ENCODE data around the gene MRFAP1L1. TPM values are rescaled to one million over a fixed set of nuclear protein-coding genes. Genes with fewer than 3 reads are reported as not detected.

Gene MRFAP1L1
- total and polyA plus RNA-seq, 2 experiments from 2014 or later = 43.9 to 44.1 TPM

DNA sequence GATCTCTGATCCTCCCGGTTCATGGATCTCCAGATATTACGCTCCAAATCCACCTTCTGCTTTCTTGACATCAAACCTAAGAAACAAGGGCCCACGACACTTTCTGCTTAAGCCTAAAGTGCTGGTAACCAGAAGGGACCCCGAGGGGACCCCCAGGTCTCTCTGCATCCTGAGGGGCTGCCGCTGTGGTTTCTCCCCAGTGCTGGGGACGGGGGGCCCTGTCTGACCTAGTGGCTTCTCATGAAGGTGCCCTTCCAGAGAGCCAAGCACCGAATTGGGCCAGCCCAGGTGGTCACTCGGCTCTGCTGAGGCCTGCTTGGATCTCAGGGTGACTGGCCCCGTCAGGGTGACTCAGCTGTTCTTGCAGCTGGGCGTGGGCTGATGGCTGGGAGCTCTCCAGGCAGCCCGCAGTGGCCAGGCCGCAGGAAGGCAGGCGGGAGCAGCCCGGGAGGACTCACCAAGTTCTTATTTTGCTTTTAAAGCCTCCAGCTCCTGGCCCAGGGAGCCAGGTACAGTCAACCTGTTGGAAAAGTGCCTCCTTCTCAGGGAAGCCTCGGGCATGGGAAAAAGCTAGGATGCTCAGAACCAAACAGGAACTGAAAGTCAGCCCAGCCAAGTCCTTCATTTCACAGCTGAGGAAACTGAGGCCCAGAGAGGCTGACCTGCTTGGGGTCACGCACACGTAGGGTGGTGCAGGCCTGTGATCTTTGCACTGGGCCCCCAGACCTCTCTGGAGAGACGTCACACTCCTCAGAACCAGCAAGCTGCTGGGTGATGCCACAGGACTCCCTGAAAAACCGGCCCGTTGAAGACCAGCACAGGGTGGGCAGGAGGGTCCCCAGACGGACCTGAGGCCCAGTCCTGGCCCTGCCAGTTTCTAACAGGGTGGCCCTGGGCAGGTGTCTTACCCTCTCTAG, 23.0 kb upstream of the MRFAP1L1 start:
- WGBS, 2 experiments (ENCODE audit: low coverage in 1 of 2, low lambda C conversion rate in 2 of 2, missing lambda C conversion rate in 2 of 2) = 42 to 46% methylated on average over 18 to 21 of the region's 21 CpGs
- no peaks in the 10 kb centered on the region for H3K9me2 ChIP-seq (ENCODE audit: insufficient read depth)
- H2AFZ ChIP-seq = peak overlapping the region; percentile 53
- H3K4me1 ChIP-seq (ENCODE audit: insufficient read depth) = peaks cover 15% of the 10 kb centered on the region
- peak overlapping the region; percentile 59 for H3K9ac ChIP-seq
- in situ Hi-C loops (cut with MboI) = no loop called here
- no peaks in the 10 kb centered on the region for H3F3A ChIP-seq (ENCODE audit: insufficient read depth)
- H3K79me2 ChIP-seq (ENCODE audit: insufficient read depth) = no peaks in the 10 kb centered on the region
- no peaks in the 10 kb centered on the region for H3K9me3 ChIP-seq (ENCODE audit: low read depth)
- H3K36me3 ChIP-seq (ENCODE audit: low read depth) = no peaks in the 10 kb centered on the region
- peak overlapping the region; percentile 45 for H3K4me2 ChIP-seq (ENCODE audit: unreplicated experiment)
- H3K27me3 ChIP-seq (replicated peaks; ENCODE audit: insufficient read depth) = no peaks in the 10 kb centered on the region
- H3K27ac ChIP-seq = peak overlapping the region; percentile 62
- TF ChIP-seq EZH2 (IDR thresholded peaks at IDR 0.05; ENCODE audit: insufficient read depth, poor library complexity, severe bottlenecking) = no peak
- no peak for TF ChIP-seq EZH2phosphoT487 (IDR thresholded peaks at IDR 0.05; ENCODE audit: insufficient read depth, low read depth)
- H4K20me1 ChIP-seq (ENCODE audit: insufficient read depth) = no peaks in the 10 kb centered on the region
- no peak overlapping the region for H3K4me3 ChIP-seq
- peak; percentile 97 for DNase-seq

DNA sequence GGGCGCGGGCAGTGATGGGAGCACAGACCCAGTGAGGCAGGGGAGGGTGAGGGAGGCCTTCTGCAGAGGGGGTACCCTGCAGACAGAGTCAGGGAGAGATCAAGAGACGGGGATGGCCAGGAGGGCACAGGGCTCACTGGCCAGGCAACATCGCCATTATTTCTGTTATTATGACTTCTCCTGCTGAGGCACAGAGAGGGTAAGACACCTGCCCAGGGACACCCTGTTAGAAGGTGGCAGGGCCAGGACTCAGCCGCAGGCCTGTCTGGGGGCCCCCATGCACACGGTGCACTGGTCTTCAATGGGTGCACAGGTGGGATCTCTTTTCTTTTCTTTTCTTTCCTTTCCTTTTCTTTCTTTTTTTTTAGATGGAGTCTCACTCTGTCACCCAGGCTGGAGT, 22.1 kb upstream of the MRFAP1L1 start:
- Histone ChIP-seq H3K36me3 (ENCODE audit: low read depth) (no peaks in the 10 kb centered on the region), H3F3A (ENCODE audit: insufficient read depth) (no peaks in the 10 kb centered on the region), H3K9me3 (ENCODE audit: low read depth) (no peaks in the 10 kb centered on the region), H3K9me2 (ENCODE audit: insufficient read depth) (no peaks in the 10 kb centered on the region), H3K4me3 (no peak overlapping the region), H3K27me3 (replicated peaks; ENCODE audit: insufficient read depth) (no peaks in the 10 kb centered on the region), H3K9ac (no peak overlapping the region), H3K27ac (no peak overlapping the region), H3K4me2 (ENCODE audit: unreplicated experiment) (no peak overlapping the region), H2AFZ (no peak overlapping the region), H3K79me2 (ENCODE audit: insufficient read depth) (no peaks in the 10 kb centered on the region), H4K20me1 (ENCODE audit: insufficient read depth) (no peaks in the 10 kb centered on the region), H3K4me1 (ENCODE audit: insufficient read depth) (peaks cover 21% of the 10 kb centered on the region)
- DNase-seq = no peak
- 87 to 90% methylated on average over 6 of the region's 6 CpGs for WGBS, 2 experiments (ENCODE audit: low coverage in 1 of 2, low lambda C conversion rate in 2 of 2, missing lambda C conversion rate in 2 of 2)
- in situ Hi-C loops (cut with MboI) = no loop called here
- no peak for TF ChIP-seq EZH2 (IDR thresholded peaks at IDR 0.05; ENCODE audit: insufficient read depth, poor library complexity, severe bottlenecking)
- no peak for TF ChIP-seq EZH2phosphoT487 (IDR thresholded peaks at IDR 0.05; ENCODE audit: insufficient read depth, low read depth)

DNA sequence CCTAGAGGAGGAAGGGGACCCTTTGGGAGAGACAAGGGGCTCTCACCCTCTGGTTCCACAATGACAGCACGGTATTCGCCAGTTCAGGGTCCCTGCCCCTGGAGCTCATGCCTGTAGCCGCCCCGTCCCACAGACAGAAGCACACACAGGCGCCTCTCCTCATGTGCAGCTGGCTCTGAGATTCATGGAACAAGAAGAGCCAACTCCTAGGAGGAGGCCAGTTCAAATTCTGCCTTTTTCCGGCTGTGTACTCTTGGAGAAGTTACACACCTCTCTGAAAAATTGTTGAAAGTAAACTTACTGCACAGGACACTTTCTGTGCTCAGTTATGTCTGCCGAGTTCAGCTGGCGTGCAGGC, 21.6 kb upstream of the MRFAP1L1 start:
- Histone ChIP-seq H3K9me2 (ENCODE audit: insufficient read depth) (no peaks in the 10 kb centered on the region), H3K9me3 (ENCODE audit: low read depth) (no peaks in the 10 kb centered on the region), H4K20me1 (ENCODE audit: insufficient read depth) (no peaks in the 10 kb centered on the region), H3F3A (ENCODE audit: insufficient read depth) (no peaks in the 10 kb centered on the region), H3K4me1 (ENCODE audit: insufficient read depth) (peaks cover 23% of the 10 kb centered on the region), H3K36me3 (ENCODE audit: low read depth) (no peaks in the 10 kb centered on the region), H3K27me3 (replicated peaks; ENCODE audit: insufficient read depth) (no peaks in the 10 kb centered on the region), H3K27ac (no peak overlapping the region), H3K9ac (no peak overlapping the region), H3K4me3 (no peak overlapping the region), H2AFZ (no peak overlapping the region), H3K79me2 (ENCODE audit: insufficient read depth) (no peaks in the 10 kb centered on the region), H3K4me2 (ENCODE audit: unreplicated experiment) (no peak overlapping the region)
- no peak for DNase-seq
- TF ChIP-seq EZH2phosphoT487 (IDR thresholded peaks at IDR 0.05; ENCODE audit: insufficient read depth, low read depth) = no peak
- TF ChIP-seq EZH2 (IDR thresholded peaks at IDR 0.05; ENCODE audit: insufficient read depth, poor library complexity, severe bottlenecking) = no peak
- in situ Hi-C loops (cut with MboI) = no loop called here
- WGBS, 2 experiments (ENCODE audit: low coverage in 1 of 2, low lambda C conversion rate in 2 of 2, missing lambda C conversion rate in 2 of 2) = 90 to 94% methylated on average over 8 of the region's 8 CpGs

DNA sequence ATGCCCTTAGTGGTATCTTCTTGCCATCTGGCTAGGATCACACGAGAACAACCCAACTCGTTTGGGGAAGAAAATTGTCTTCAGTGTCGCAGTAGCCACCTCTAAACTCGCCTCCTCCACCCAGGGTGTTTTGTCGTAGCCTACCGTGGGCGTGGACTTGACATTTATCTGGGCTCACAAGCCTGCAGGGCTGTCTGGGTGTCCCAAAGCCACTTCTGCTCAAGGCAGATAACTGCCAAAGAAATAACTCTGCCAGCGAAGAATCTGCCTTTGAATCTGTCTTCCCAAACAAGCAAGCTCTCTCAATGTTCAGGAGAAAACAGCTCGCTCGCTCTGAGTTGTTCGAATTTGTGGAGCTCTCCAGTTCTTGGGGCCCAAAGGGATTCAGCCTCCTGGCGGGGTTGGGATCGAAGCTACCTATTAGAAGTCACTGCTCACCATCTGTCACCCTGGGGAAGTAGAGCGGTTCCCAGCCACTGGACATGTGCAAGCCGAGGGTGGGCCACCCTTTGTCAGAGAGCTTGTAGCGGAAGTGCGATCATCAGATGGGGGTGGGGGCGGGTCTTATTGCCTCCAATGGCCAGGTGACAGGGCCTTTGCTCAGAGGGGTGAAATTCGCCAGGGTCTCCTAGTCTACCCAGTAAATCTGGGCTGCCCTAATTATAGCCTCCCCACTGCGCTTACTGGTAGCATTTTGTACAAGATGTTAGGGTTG, 21.1 kb upstream of the MRFAP1L1 start:
- H3K4me1 ChIP-seq (ENCODE audit: insufficient read depth) = peaks cover 23% of the 10 kb centered on the region
- peak overlapping the region; percentile 12; the same call in 1 of the 2 replicates for H3K9ac ChIP-seq
- no peaks in the 10 kb centered on the region for H3K36me3 ChIP-seq (ENCODE audit: low read depth)
- no peak overlapping the region for H3K4me2 ChIP-seq (ENCODE audit: unreplicated experiment)
- DNase-seq = peak; percentile 40
- H4K20me1 ChIP-seq (ENCODE audit: insufficient read depth) = no peaks in the 10 kb centered on the region
- no peak overlapping the region for H3K27ac ChIP-seq
- WGBS, 2 experiments (ENCODE audit: low coverage in 1 of 2, low lambda C conversion rate in 2 of 2, missing lambda C conversion rate in 2 of 2) = 50 to 52% methylated on average over 20 of the region's 20 CpGs
- H3K79me2 ChIP-seq (ENCODE audit: insufficient read depth) = no peaks in the 10 kb centered on the region
- TF ChIP-seq EZH2 (IDR thresholded peaks at IDR 0.05; ENCODE audit: insufficient read depth, poor library complexity, severe bottlenecking) = no peak
- TF ChIP-seq EZH2phosphoT487 (IDR thresholded peaks at IDR 0.05; ENCODE audit: insufficient read depth, low read depth) = no peak
- H2AFZ ChIP-seq = peak overlapping the region; percentile 80
- H3K9me2 ChIP-seq (ENCODE audit: insufficient read depth) = no peaks in the 10 kb centered on the region
- no peaks in the 10 kb centered on the region for H3F3A ChIP-seq (ENCODE audit: insufficient read depth)
- no peaks in the 10 kb centered on the region for H3K9me3 ChIP-seq (ENCODE audit: low read depth)
- H3K4me3 ChIP-seq = no peak overlapping the region
- in situ Hi-C loops (cut with MboI) = no loop called here
- no peaks in the 10 kb centered on the region for H3K27me3 ChIP-seq (replicated peaks; ENCODE audit: insufficient read depth)
